GM21737 (cell line): Measurements from ENCODE around the gene EFCAB14.
"Not testable (repeated sequence)": the region's sequence is repeated elsewhere in the genome, so short reads cannot be mapped to it uniquely, and the experiment has no call there.

Source experiments
- ATAC-seq: cut with Tn5 transposase; IDR thresholded peaks from one replicate; pipeline ENCODE4 v1.9.1; 2021; ENCODE audit warnings: mild to moderate bottlenecking, moderate library complexity; ENCODE audit not compliant: unreplicated experiment

EFCAB14 gene

GRCh38 chr1:46723901-46724300 is 5.0 kb upstream of the EFCAB14 start:
- ATAC-seq = no peak

GRCh38 chr1:46721686-46722205 is 2.8 kb upstream of the EFCAB14 start:
- no peak for ATAC-seq

GRCh38 chr1:46721204-46721603 is 2.3 kb upstream of the EFCAB14 start:
- no peak for ATAC-seq

GRCh38 chr1:46720319-46720718 is 1.4 kb upstream of the EFCAB14 start:
- ATAC-seq = not testable (repeated sequence)

- ATAC-seq = no peak
These were observed 775 bp upstream of the EFCAB14 start for GRCh38 chr1:46719689-46720088.

- ATAC-seq = no peak
These were observed 581 bp downstream of the EFCAB14 start for GRCh38 chr1:46718340-46718726.

GRCh38 chr1:46717654-46718053 is 1.3 kb downstream of the EFCAB14 start:
- no peak for ATAC-seq

- no peak for ATAC-seq
These were observed 3.9 kb downstream of the EFCAB14 start for GRCh38 chr1:46714976-46715375.

GRCh38 chr1:46708121-46708520 is 10.8 kb downstream of the EFCAB14 start:
- ATAC-seq = no peak

GRCh38 chr1:46705408-46705807 is 13.5 kb downstream of the EFCAB14 start:
- no peak for ATAC-seq

GRCh38 chr1:46703927-46704641 is 14.8 kb downstream of the EFCAB14 start:
- no peak for ATAC-seq

GRCh38 chr1:46699666-46700065 is 19.2 kb downstream of the EFCAB14 start:
- no peak for ATAC-seq

GRCh38 chr1:46697053-46697452 is 21.9 kb downstream of the EFCAB14 start:
- no peak for ATAC-seq

- ATAC-seq = not testable (repeated sequence)
These were observed 24.2 kb downstream of the EFCAB14 start for GRCh38 chr1:46694676-46695075.

GRCh38 chr1:46692811-46693770 is 25.8 kb downstream of the EFCAB14 start:
- ATAC-seq = no peak

- ATAC-seq = no peak
These were observed 26.7 kb downstream of the EFCAB14 start for GRCh38 chr1:46691997-46692790.

GRCh38 chr1:46690931-46691421 is 27.9 kb downstream of the EFCAB14 start:
- ATAC-seq = no peak

GRCh38 chr1:46689897-46690296 is 29.0 kb downstream of the EFCAB14 start:
- no peak for ATAC-seq

- ATAC-seq = no peak
These were observed 29.6 kb downstream of the EFCAB14 start for GRCh38 chr1:46689356-46689755.

- ATAC-seq = no peak
These were observed 30.9 kb downstream of the EFCAB14 start for GRCh38 chr1:46687921-46688509.
